ENCODE results near the gene STXBP6. TPM values are rescaled to one million over a fixed set of nuclear protein-coding genes. Genes with fewer than 3 reads are reported as not detected.

Gene STXBP6
- under 0.01 TPM in 1 of 2 replicates, not detected in the other for total RNA-seq

DNA sequence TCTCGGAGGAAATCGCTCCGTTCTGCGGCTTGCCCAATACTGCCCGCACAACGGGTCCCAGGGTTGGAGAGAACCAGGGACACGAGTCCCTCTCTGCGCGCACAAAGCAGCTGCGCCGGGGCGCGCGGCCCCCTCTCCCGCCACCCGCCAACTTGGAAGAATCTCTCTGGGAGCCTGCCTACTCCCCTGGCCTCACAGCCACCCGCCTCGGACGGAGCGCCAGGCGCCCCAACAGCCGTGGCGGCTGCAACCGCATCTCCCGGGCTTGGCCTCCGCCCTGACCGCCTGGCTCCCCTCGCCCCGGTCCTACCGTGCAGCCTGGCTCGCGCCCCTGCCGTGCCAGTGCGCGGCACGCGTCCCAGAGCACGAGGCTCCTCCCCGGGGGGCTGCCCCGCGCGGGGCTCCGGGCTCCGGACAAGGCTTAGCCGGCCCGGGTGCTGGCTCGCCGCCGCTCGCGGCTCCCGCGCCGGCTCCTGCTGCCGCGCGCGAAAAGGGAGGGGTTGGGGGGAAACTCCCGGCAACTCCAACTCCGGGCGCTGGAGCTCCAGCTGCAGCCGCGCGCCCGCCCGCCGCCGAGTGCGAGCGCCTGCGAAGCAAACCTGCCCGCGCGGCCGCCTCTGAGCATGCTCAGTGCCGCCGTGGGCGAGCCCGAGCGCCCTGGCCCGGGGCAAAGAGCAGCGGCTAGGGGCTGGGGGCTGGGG lies at the start of gene STXBP6:
TSS of gene STXBP6 (minus strand) at position 580 of the 701 bp plus-strand sequence. CDS start 75,329 bp downstream, outside the sequence.

